NCI-H226 (cell line): Measurements from ENCODE around the gene KY.

Experiments
- DNase-seq: peaks from one replicate; pipeline ENCODE4 v3.0.0-alpha.2; 2015

KY gene

DNA sequence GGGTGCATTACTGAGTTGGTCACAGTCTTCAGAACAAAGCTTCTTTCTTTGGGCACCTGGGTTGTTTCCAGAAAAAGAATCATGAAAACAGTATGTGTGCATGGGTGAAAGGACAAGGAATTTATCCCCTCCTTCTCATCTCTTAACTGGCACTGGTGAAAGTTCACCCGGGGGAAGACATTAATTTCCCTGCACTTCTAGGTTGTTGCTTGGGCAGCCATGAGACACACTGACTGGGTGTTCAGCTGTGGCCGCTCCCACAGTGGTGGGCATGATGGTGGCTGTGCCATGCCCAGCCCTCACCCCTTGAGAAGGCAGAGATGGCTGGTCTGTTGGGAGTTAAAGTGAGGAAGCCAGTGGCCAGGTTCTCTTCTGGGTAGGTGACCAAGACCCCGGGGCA lies 16.6 kb upstream of the KY start:
- no peak for DNase-seq

DNA sequence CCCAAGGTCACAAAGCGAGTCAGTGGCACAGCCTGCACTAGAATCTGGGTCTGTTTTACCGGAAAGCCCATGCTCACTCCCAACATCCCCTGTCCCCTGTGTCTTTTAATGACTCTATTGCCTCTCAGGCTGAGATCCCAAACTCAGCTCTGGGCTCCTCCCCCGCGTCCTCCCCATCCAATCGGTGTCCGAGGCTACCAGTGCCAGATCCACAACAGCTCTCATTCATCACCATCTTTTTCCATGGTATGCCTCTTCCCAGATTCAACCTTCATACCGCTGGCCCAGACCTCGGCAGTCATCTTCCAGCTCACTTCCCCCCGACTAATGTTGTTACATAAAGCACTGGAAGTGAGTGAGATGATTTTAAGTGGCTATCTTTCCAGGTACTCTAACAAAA lies 16.1 kb upstream of the KY start:
- DNase-seq = no peak

DNA sequence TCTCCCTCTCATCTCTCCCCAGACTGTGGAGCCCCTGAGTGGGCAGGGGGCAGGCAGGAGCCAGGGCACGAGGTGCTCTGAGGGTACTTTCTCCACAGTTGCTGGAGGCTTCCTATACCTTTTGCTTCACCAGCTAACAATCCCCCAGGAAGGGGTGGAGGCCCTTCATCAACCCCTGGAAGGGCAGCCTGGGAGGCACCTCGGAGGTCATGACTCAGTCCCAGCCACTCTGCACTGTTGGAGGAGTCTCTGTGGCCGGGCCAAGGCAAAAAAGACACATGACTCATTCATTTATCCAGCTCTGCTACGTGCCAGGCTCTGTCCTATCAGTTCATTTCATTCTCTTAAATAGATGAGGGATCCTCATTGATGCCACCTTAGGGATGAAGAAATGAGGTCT lies 15.6 kb upstream of the KY start:
- DNase-seq = peak; percentile 46

DNA sequence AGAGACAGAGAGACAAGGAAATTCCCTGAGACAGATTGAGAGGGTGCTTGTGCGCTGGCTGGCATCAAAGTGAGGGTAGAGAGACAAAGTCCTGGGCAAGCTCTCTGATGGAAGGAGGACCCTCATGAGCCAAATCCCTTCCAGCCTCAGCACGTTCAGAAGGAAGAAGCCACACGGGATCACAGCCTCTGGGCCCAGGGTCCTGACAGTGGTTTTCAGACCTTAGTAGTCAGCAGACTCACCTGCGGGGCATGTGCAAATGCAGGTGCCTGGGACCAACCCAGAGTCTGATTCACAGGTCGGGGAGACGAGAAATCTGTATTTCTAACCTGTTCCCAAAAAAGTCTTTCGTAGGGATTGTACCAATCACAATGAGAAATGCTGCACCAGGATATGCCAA lies 15.2 kb upstream of the KY start:
- no peak for DNase-seq

DNA sequence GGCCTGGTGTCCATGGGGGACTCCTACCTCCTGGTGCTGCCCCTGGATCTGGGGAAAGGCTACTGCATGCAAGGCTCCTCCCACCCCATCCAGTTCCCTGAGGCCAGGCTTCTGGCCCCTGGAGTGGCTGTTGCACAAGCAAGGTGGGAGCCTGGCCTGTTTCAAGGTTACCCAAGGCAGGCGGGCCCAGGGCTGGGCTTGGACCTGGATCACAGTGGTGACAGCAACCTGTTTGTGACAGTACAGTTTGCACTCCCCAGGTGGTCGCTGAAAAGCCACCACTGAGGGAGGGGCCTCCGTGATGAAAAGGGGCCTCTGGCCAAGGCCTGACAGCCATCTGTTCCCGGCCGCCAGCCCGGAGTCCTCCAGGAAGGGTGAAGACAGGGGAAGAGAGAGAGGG lies 14.4 kb upstream of the KY start:
- no peak for DNase-seq

DNA sequence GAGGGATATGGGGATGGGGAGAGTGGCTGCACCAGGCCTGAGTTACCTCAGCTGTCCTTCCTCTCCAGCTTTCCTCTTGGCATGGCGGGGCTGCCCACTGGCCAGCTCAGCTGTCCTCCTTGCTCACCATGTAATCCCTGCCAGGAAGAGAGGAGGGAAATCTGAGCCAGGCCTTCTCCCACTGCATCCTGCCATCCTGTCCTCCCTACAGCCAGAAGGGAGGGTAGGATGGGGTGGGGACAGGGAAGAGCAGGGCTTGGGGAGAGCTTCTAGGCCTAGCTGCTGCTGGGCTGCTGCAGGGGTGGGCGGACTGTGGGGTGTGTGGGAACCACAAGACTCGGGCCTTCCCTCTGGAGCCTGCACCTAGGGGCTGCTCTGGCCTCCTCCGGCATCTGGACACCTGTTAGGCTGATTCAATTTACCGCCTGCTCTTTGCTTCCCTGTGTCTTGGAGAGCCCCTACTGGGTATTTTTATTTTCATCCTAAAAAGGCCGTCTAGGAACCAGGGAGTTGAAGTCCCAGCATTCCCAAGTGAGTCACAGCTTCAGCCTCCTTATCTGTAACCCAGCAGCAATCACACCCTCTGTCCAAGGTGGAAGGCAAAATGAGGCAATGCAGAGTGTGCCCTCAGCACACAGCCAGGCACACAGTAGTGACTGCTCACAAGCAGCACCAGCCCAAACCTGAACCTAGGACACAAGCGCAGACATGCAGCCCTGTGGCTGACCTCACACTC lies 13.1 kb upstream of the KY start:
- peak; percentile 58 for DNase-seq

DNA sequence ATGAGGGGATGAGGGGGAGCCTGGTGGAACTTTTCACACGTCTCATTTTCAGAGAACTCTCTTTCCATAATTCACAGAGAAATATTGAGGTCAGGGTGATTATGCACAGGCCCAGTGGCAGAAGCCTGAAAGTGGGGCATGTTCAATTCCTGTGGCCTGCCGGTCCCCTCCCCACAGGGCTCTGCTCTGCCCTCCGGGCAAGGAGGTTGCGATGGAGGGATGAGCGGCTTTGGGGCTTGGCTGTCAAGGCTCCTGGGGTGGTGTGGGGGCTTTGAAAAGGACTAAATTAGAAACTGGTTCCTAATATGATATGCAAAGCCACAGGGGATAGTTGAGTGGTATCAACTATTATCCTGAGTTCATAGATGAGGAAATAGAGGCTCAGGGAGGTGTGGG lies 9.2 kb upstream of the KY start:
- no peak for DNase-seq

DNA sequence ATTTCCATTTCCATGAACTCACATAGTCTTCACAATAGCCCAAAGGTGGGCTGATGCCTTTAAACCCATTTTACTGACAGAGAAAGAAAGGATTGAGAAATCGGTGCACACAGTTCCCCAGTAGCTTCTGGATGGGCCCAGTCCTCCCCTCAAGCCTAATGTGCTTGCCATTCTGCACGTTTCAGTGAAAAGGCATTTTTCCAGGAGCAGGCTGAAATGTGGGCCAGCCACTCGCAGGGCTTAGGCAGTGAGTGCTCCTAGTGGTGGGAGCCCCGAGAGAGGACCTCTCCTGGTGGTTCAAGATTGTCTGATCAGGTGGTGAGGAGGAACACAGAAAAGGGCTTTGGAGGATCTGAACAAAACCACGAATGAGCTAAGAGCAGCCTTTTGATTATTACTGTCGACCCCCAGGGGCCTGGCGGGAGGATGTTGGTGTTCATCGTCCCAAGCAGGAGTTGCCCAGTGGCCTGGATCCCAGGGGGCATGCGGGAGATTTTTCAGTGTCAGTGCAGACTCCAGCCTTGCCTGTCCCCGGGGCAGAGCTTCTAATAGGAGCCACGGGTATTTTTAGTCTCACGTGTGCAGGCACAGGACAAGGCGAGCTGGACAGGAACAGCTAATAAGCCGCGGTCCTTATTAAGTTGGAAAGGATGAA lies 8.7 kb upstream of the KY start:
- DNase-seq = no peak

DNA sequence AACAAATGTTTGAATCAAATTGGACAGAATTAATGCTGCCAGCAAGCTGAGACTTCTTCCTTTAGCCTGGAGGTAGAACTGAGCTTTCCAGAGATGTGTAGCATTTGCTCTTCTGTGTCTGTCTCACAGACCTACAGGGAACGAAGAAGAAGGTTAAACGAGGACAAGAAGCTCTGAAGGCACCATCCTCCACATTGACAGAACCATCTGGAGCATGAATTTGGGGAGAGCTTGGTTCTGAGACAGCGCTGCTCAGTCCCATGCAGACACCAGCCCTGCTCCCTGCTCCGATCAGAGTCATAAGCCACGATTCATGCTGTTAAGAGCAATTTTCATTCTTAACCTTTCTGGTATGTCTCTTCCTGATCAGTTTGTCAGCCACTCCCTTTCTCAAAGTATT lies 7.7 kb upstream of the KY start:
- DNase-seq = no peak

DNA sequence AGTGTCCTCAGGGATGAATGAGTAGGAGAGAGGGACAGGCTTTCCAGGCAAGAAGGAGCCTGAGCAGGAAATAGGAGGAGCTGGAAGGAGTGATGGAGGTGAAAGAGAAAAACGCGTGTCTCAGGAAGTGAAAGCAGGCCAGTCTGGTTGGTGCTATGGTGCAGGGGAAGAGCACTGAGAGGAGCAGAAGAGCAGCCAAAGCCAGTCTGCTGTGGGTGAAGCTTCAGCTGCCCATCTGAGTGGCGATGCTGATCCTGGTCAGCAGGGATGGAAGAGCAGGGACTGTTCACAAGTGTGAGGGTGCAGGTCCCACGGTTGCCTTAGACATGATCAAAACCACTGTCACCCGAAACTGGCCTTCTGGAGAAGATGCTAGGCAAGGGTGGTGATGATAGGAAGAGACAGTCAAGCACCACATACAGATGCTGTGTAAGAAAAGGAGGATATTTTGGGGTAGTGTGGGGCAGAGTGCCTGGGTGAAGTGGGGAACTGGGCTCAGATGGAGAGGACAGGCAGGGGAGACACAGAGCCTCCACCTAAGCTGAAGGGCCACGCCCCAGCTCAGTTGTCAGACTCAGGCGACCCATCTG lies 5.5 kb upstream of the KY start:
- no peak for DNase-seq

DNA sequence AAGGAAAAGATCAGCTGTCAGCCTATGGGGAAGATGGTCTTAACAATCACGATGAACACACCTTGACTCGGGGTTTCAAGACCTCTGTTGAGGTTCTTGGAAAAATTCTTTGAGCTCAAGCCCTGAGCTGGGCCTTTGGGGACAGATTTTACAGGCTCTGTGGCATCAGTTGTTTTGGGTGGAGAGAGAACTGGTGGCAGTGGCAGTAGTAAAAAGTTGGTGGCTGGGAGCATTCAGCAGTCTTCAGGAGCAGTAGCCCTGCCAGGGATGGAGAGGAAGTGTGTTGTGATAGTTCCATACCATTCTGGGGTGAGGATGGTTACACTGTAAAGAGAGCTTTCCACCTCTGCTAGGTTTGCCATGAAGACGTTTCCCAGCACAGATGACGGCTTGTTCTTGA lies 4.9 kb upstream of the KY start:
- no peak for DNase-seq

DNA sequence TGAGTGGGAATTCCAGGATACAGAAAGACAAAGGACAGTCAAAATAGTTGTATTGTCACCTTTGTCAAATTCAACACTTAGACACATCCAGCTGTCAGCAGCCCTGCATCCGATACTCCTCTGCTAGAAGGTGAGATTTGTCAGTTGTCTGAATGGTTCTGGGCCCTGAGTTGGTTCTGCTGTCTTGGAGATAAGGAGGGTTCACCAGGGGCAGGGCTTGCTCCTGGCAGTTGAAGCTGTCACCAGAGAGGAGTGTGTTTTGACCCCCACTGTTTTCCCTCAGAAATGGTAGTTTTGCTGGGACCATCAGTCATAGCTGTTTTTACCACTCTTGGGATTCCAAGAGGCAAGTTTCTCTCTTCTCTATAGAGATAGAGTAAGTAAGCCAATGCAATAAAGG lies 3.2 kb upstream of the KY start:
- no peak for DNase-seq

DNA sequence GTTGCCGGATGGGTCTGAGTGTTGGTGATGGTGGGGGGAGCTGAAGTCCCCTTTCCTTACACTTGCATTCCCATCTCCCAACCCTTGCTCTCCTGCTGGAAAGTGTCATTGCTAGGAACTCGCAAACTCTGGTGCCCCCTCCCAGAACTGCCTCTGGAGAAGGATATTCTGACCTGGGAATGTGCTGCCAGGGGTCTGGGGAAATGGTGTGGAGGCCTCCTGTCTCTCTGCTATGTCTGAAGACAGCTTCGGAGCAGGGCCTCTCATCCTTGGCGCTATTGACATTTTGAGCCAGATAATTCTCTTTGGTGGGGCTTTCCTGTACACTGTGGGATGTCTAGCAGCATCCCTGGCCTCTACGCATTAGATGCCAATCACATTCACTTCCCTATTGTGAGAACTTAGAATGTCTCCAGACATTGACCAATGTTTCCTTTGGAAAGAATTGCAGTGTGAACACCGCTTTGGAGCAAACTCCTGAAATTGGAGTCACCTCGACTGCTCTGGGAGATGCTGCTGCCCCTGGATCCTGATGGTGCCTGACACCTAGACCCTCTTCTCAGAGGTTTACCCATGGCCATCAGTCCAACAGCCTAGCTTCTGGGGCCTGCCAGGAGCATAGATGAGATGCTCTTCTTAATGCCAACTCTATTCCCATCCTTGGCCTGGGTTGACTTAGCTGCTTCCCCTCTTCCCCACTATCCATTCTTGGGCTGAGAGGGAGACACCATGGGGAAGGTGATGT lies 2.2 kb upstream of the KY start:
- no peak for DNase-seq

DNA sequence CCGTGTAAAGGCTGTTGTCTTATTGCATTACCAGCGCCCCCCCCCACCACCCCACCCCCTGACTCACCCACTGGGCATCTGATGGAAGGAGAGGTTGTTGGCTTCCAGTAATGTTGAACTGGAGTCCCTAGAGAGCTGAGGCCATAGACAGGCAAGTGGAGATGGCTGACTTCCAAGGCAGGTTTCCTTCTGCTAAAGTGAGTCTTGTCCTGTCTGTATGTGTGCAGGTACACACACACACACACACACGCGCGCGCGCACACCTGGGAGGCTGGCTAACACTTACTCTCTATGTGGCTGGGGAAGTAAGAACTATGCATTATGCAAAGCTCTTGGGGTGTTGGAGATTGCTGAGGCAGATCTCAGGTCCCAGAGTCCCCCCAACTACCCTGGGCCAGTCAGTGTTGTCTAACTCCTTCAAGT lies 1.6 kb upstream of the KY start:
- peak; percentile 38 for DNase-seq

DNA sequence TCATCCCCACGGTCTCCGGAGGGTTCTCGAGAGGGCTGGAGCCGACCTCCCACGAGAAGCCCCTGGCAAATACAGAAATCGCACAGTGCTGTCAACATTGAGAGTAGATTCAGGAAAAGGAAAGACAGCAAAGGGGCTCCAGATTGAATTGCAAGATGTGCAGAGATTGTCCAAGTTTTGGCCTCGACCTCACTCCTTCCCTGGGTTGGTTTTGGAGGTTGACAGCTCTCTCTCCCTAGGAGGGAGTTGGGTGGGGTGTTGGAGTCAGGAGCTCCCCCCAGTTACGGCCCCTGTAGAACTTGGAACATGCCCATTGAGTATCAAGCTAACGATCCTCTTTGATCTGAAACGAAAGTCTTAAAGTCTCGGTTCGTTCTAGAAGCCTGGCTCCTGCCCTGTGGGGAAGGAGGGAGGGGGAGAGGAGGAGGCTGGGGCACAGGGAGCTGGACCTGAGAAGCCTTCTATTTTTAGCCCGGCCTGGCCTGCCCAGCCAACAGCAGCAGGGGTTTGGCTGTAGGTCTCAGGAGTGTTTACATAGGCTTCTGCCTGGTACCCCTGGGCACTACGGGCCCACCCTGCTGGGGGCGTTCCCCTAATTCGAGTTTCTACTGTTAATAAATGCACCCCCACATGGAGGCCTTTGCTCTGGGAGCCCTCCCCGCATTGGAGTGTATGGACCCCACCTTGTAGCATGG lies 672 bp upstream of the KY start:
- DNase-seq = no peak

DNA sequence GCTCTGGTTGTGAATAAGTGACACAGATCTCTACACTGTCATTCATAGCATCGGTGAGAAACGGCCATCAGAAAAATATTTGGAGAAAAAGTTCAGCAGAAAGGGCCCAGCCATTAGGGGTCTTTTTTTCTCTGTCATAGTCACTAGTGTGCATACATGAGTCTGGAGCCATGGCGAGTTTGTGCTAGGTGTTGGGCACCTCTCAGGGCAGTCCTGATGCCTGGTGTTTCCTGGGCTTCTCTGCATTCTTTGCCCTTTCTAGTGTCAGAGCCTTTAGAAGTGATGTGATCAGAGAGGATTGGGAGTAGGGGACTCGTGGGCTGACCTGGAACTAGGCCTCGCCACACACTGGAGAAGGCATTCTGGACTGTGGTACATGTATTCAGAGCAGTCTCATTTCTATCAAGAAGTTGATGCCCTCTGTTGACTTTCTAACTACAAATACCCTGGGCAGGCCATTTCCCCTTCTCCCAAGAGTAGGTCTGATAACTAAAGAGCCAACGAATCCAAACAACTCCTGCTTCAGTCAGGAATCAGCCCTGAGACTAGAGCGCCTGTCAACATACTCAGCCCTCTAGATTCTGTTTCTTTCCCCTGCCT lies 1.6 kb downstream of the KY start:
- DNase-seq = no peak

DNA sequence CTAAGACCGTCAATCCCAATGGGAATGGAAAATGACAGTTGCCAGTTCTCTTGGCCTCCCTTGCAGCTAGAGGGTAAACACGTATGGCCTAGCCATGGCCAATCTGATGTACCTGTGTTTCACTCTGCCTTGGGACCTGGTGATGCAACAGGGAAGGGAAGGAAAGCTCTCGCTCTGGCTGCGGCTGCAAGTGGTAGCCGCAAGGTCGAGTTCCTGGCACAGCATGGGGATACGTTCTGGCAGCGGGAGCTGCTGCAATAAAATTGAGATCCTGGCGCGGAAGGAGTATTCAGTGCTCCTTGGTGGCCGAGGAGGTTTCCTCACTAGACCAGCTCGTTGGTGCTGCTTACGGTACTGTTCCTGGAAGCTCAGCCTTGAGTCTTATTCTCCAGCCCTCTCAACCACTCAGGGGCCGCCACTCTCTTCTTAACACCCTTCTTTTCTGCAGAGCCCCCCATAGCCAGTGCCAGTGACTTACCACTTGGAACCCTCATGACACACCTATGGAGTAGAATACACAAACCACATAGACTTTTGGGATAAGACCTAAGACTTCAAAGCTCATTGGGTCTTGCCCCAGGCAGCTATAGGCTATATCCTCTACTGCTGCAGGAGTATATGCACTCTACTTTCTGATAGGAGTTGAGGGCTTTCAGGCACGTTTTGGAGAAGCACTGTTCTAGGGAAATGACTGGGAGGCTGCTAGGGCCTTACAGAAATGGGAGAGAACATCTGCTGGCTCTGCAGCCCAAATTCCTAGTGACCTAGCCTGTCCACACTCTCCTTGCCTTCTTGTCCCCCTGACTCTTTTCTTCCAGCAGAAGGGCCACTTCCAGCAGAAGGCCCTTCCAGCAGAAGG lies 2.7 kb downstream of the KY start:
- no peak for DNase-seq

DNA sequence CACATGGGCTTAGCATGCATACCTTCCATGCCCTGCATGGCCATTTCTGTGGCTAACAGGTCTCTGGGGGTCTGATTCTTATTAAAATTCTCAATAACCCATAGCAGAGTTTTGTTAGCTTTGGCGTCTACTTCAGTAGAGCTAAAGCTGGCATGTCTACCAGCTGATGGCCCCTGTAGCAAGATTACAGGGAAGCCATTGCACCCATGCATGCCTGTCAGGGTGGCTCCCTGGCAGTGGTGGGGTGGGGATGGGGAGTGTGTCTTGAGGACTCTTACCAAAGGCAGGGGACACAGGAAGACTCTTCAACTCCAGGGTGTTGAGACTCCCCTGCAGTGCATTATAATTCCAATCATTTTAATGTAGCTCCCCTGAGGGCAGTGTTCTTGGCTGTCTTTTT lies 4.7 kb downstream of the KY start:
- DNase-seq = no peak

DNA sequence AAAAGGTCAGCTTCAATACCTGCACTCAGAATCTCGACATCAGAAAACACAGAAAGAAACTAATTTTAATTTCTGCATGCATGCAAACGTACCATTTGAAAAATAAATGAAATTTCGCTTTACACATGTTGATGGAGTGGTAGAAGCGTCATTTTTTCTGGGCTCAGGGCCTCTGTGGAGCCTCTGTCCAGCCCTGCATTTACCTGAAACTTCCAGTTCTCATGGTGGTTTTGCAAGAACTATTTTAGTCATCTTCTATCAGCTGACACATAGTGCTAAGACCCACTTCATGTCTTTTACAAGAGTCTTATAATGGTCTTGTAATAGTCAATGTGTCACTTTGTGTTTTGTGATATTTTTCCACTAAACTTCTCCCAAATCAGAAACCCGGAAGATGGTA lies 5.3 kb downstream of the KY start:
- DNase-seq = no peak

DNA sequence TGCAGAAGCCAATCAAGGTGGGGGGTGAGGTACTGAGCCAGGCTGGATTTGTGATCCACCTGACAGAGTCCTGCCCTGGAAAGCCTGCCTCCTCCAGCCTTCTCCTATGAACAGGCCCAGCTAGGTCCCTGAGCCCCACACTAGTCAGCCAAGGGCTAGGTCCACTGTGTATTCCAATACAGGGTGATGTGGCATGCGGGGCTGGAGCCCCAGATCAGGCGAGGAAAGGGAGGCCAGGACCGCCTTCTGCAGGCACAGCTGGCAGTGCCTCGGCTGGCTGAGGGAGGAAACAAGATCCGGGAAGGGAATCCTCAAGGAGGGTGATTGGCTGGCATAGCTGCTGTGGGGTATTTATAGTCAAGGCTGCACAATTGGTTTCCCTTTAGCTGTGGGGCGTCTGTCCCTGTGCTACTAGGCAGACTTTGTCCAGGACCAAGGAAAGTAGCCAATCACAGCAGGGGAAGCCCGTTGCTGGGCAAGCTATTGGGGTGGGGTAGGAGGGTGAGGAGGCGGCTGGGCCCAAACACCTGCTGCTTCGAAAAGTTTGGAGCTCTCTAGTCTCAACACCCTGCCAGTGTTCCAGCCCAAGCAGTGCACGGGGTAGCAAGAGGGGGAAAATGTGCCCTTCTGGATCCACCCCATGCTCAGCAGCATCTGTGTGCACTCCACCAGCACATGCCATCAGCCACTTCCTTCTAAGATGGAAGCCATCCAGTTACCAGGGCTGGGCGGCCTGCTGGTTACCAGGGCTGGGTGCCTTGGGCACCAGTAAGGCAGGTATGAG lies 5.9 kb downstream of the KY start:
- no peak for DNase-seq

DNA sequence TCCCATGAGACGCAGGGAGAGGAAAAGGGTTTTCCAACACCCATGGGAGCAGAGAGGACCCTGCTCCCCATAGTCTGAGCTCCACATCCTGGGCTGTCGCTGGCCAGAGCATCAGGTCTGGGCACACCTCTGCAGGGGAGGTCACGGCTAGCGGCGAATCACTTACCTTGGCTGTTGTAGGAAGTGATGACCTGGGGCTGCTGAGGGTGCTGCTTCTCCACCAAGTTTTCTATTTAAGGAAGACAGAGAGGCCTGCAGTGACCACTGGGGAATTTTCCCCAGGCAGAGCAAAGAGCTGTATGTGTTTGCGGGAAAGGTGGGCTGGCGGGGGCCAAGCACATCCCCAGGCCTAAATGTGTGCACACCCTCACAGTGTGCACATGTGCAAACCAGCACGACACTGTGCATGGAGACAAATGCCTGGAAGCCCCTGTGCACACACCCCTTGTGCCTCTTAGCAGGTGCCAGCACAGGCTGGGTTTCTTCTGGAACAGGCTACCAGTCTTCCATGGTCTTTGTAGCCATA lies 7.6 kb downstream of the KY start:
- DNase-seq = no peak
